ENCODE measurements around the gene TBL3.

DNA sequence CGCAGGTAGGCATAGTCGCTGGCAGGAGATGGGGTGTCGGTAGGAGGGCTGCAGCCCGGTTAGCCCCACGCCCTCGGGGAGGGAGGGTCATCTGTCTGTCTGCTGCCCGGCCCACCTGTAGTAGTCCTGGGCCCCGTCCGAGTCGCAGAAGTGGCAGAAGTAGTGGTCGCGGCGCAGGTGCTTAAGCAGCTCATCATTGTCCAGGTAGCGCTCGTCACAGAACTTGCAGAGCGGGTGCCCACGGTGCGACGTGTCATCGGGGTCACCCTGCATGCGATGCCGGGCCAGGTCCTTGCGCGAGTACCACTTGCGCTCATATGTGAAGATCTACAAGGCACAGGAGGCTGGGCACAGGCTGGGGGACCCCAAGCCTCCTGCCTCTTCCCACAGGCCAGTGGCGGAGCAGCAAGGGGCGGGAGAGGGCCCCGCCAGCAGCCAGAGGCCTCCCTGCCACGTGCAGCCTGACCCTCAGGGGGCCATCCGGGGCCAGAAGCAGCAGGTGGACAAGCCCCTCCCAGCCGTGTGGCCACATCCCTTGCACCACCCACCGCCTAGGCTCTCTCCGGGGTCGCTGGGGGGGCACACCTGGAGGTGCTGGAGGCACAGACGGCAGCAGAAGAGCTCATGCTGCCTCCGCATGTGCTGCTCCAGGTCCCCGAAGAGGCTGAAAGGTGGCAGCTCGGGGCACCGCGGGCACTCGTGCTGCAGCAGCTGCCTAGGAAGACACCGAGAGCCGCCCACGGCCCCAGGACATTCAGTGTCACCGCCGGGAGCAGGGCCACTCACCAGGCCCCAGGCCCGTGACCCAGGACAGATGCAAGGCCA, 30.8 kb downstream of the TBL3 start:
- TF ChIP-seq, protein P1, sequence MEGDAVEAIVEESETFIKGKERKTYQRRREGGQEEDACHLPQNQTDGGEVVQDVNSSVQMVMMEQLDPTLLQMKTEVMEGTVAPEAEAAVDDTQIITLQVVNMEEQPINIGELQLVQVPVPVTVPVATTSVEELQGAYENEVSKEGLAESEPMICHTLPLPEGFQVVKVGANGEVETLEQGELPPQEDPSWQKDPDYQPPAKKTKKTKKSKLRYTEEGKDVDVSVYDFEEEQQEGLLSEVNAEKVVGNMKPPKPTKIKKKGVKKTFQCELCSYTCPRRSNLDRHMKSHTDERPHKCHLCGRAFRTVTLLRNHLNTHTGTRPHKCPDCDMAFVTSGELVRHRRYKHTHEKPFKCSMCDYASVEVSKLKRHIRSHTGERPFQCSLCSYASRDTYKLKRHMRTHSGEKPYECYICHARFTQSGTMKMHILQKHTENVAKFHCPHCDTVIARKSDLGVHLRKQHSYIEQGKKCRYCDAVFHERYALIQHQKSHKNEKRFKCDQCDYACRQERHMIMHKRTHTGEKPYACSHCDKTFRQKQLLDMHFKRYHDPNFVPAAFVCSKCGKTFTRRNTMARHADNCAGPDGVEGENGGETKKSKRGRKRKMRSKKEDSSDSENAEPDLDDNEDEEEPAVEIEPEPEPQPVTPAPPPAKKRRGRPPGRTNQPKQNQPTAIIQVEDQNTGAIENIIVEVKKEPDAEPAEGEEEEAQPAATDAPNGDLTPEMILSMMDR (IDR thresholded peaks at IDR 0.05; ENCODE audit: borderline replicate concordance, extremely low read depth, low read length, poor library complexity, severe bottlenecking), result no peak
- TF ChIP-seq EZH2 (IDR thresholded peaks at IDR 0.05; ENCODE audit: borderline replicate concordance, low read depth, low read length, severe bottlenecking), result no peak
